Islet of Langerhans (tissue), 1 donor: ENCODE data around the gene FHOD3.
"Not testable (repeated sequence)": the region's sequence is repeated elsewhere in the genome, so short reads cannot be mapped to it uniquely, and the experiment has no call there.

Experiments used
- FAIRE-seq: peaks from one replicate; lab custom pipeline; 2011; peaks lifted over from hg19 to GRCh38; lab: Jason Lieb, UNC

FHOD3 gene

DNA sequence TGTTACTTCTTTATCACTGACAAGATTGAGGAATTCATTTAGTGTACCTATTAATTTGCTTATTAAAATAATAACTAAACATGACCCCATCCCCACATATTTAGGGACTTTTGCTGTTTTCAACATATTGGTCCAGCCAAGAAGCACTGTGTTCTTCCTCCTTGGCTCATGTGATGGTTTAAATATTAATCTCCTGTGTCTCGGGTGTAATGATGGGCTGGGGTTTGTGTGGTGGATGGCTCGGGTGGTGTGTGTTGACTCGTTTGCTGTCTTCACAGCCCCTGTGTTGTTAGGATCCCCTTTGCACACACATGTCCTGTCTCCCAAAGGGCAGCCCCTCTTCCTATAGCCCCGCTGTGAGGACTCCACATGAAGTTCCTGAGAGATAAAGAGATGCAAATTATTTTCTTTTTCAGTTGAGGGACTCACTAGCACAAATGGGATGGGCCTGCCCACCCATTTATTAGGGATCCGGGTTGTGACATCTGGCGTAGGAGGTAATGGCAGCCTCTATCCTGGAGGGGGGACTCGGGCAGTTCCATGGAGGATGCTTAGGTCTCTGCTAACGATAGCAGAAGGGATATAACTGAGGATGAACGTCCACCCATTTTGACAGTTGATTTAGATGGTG, 53.4 kb downstream of the FHOD3 start:
- FAIRE-seq: no peak

DNA sequence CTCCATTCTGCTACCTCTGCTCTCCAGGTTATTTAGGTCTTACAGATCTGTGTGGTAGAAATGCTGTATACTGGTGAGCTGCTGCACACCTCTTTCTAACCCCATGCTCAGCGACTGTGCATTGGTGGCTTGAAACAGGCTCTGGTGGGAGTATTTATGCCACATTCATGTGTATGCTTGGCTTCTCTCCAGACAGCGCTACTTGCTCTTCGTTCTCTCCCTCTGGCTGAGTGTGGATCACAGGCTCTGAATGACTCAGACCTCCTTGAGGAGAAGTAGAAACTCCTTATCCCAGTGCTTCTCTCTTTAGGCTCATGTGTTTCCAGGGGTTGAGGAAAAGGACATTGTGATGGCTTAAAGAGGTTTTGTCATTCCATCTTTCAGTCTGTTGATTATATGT, 54.9 kb downstream of the FHOD3 start:
- FAIRE-seq: no peak

DNA sequence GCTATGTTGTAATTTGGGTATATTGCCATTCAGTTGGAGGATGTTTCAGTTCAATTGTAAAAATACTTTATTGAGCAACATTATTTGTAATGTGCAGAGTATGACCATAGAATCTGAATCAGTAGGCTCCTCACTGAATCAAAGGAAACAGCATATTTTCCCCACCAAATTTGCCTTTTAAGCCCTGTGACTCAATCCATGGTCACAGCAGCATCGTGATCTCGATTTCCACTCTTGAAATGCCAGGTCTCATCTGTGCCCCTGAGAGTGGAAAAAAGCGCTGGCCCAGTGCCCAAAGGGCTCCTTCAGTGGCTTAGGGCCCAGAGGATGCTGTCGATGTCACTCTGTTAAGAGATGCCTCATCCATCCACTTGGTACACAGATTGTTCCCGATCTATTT, 57.5 kb downstream of the FHOD3 start:
- FAIRE-seq: no peak

DNA sequence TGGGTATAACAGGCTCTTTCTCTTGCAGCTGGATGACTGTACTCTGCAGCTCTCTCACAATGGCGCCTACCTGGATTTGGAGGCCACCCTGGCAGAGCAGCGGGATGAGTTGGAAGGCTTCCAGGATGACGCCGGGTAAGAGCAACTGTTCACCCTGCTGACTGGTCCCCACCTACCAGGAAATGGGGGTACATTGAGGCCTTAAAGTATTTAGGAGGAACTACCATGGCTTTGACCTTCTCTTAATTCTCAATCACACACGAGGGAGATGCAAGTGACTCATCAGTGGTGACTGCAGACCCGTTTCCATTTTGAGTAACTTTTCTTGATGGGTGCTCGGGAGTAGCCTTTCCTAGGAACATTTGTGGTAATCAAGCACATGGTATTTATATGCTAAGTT, 58.0 kb downstream of the FHOD3 start:
- no peak for FAIRE-seq

DNA sequence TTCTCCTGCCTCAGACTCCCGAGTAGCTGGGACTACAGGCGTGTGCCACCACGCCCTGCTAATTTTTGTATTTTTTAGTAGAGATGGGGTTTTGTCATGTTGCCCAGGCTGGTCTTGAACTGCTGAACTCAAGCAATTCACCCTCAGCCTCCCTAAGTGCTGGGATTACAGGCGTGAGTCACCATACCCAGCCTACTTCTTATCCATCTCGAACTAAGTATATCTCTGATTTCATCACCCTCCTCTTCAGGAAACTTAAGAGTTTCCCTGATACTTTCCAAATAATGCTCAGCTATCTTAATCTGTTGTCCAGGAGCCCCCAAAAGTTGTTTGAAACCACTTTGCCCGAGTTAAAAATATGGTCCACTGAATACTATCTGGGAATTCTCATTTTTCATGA, 59.2 kb downstream of the FHOD3 start:
- not testable (repeated sequence) for FAIRE-seq

DNA sequence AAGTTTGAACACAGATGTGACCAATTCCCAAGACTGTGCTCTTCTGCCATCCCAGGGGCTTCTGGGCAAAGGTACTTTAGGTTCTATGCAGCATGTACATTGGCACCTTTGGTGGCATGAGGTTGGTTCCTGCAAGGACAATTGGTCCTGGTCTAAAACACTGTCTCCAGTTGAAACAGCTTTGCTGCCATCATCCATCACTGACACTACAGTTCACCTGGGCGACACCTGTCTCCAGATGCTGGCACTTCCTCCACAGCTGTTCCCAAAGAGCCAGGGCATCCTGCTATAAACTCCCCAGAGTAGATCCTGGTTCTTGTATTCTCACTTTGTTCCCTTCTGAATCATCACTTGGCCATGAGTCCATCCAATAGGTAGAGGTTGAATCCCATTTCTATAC, 60.6 kb downstream of the FHOD3 start:
- no peak for FAIRE-seq

DNA sequence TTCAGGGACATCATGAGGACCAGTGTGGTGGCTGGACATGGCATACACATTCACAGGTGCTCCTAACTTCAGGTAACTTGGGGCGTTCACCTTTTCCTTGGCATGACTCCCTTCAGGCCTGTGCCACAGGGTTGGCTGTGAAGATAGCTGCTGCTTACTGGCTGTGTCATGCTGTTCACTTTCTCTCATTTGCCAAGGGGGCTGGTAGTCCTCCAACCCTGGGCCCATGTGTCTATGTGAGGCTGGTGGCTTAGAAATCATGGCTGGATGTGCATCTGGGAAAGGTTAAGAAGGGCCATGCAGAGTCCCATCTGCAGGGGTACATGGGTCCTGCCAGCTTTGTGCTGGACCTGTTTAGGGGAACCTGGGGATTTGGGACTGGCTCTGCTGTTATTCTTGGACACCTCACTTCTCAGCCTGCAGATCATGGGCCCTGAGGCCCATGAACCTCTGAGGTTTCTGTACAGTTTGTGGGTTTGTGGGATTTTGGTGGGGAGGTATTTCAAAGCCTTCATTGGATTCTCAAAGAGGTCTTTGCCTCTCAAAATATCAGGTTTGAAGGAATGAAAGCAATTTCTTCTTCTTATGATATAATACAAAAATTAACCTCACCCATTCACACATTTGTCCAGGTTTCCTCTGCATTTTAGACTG, 62.9 kb downstream of the FHOD3 start:
- FAIRE-seq: no peak

DNA sequence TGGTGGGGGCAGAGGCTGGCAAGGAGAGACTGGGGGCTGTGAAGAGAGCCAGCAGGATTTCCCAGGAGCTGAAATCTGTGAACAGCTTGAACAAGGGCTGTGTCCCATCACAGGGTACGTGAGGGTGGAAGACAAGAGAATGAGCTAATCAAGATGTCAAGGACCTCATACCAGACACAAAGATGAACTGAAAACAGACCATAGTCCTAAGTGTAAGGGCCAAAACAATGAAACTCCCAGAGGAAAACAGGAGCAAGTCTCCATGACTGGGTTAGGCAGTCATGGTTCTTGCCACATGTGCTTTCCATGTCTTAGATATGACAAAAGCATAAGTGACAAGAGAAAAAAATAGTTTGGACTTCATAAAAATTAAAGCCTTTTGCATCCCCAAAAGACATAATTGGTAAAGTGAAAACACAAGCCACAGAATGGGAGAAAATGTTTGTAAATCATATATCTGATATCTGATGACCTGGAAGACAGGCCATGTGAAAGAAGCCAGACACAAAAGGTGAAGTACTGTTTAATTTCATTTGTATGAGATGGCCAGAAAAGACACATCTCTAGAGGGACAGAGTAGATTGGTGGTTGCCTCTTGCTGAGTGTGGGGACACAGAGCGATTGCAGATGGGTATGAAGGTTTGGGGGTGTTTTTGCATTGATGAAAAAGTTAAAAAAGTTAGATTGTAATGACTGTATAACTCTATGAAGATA, 67.6 kb downstream of the FHOD3 start:
- no peak for FAIRE-seq

DNA sequence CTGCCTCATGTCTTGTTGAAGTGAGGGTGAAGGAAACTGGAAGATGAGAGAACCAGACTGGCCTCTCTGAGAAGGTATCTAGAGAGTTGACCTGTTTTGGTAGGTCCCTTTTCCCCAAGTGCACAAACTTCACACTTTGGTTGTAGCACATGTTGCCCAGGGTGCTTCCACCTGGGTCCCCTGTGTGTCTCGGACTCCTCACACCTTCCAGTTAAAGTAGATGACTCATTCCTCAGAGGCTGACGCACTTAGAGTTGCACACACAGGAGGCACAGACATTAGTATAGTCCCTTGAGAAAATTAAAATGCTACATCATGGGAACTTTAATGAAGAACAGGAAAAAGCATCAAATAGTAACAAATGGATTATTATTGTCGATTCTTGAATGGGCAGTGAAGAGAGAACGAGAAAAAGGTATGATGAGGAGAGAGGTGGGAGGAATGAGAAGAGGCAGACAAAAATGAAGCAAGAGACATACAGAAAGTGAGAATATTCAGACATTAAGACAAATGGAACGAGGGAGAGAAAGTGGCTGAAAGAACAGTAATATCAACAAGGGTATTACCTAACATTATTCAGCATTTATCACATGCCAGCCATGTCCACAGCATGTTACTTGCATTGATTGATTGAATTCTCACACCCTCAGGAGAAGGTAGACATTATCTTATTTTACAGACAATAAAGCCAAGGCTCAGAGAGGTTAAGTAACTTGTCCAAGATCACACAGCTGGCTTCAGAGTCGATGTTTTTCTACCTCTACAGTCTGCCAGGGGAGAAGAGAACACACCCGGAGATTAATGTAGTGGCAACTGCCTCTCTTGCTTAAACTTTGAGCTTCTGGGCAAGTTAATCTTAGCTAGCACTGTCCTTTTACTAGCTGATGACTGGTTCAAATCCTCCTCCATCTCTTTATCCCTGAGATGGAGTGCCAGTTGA, 68.6 kb downstream of the FHOD3 start:
- FAIRE-seq: no peak

DNA sequence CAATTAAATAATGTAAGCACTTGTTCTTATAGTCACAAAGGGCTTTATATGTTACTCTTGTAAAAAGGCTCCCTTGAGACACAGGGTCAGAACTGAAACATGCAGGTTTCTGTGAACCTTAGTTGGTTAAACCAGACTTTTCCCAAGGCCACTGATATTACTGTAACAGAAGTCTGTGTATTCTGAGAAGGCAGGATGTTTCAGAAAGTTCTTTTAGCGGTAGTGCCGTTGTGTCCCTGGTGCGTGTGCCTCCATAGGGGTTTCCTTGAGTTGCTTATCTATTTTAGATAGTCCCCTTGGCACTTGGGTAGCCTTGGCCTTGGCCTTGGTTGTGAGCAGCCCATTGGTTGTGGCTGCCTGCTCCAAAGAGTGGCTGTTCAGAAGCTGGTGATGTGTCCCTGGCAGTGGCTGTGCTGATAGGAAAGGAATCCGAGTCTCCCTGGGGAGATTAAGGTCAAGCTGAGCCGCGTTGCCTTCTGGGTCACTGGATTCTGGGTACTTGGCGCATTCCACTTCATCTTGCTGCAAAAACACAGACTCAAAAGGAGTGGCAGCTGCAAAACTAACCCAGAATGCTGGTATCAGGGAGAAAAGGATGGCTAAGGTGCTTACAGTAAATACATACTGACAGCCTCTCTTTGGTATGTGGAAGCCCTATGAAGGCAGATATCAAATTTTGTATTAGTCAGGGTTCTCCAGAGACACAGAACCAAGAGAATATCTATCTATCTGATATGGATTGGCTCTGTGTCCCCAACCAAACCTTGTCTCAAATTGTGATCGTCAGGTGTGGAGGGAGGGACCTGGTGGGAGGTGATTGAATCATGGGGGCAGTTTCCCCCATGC, 69.7 kb downstream of the FHOD3 start:
- FAIRE-seq: no peak

DNA sequence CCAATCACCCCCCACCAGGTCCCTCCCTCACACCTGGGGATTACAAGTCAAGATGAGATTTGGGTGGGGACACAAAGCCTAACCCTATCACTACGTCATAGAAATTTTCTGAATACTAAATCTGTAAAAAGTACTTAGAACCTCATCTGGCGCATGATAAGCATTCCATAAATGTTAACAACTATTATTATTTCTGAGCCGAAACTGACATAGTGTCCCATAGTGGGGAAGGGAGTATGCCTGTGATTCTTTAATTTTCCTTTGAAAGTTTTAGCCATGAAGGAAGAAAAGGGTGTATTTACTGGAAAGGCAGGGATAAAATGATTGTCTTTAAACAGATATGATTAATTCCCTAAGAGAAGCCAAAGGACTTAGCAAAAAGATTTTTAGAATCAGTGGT, 71.4 kb downstream of the FHOD3 start:
- FAIRE-seq: no peak

DNA sequence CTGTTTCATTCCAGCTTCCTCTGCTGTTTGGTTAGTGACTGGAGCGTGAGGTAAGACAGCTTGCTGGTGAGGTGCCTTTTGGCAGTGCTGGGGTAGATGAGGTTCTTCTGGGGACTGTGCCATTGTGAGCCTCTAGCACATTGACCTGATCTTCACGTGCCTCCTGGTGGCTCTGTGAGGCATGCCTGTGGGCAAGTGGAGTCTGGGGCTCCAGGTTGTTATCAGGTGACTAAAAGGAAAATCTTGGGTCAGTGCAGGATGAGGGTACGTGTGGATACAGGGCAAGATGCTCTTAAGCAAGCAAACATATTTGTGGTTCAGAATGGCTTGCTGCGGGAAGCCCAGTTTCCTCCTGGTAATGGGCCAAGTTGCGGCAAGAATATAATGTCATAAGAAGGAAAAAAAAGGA, 75.4 kb downstream of the FHOD3 start:
- FAIRE-seq: no peak

DNA sequence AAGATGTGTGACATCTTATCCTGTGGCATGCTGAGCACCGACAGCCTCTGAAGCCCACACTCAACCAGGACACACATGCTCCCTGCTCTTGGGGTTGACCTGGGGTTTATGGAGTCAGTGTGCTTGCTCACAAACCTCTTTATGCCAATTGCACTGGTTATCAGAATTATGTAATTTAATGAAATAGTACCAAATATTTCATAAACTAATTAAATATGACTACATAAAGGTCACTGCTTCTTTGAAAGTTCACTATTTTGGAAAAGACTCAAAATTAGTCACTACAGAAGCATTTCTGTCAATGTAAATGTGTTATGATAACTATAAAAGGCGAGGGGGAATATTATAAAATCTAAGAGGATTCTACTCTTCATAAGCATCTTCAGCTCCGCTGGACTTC, 76.7 kb downstream of the FHOD3 start:
- FAIRE-seq: no peak

DNA sequence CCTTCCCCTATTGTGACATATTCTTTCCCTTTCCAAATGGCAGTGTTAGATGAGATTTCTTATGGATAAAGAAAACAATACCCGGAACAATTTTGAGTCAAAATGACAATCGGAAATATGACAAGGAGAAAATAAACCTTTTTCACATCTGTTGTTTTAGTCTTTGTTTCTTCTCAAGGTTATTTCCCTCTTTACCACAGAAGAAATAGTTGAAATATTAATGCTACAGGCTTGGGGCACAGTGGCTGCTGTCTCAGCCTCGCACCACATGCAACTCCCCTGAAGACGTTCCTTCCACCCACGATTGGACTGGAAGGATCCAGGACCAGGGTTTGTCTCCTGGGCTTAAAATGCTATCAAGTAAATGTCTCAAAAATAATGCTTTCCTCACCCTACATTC, 77.6 kb downstream of the FHOD3 start:
- FAIRE-seq: no peak

DNA sequence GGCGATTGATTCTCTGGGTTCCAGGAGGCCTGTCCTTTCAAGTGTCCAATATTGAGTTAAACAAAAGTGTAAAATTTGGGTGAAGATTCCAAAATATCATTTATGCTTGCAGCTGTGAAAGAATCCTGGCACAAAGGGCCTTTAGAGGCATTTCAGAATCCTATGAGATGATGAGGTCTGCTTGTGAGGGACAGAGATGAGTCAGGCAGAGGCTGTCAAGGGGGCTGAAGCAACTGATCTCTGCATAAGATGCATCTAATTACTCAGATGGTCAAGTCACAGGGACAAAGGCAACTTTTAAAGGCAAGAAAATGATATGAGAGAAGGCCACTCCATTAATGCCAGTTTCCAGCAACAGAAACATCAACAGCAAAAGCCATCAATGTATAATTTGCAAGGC, 78.8 kb downstream of the FHOD3 start:
- no peak for FAIRE-seq

DNA sequence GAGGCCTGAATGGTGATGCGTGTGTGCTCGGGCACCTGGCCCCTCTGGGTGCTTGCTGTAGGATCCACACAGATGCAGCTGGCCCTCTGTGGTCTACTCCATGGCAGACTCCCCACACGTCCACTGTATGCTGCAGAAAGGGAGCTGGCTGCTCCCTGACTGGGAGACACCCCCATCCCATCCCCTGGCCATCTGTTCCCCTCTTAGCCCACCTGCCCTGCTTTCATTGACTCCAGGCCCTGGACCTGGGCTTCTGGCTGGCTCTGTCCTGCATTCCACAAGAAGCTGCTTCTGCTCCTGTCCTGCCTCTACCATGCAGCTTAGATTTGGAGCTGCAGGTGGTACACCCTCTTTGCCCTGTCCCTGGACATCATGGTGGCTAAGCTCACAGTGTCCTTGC, 80.1 kb downstream of the FHOD3 start:
- FAIRE-seq: no peak

DNA sequence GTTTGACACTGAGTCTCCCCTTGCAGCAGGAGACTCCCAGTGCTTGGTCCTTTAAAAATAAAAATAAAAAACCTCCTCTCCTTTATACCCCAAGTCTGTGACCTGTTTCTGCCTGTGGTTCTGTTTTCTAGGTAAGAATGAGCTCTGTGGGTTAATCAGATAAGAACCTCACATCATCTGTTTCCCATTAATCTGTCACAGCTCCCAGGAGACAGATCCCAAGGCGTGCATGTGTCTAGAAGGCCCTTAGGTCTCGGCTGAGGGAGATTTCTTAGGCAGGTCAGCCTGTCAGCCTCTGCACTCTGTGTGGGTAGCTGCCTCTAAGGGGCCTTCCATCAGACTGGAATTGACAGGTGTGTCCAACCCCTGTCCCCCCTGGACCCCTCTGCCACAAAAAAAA, 80.7 kb downstream of the FHOD3 start:
- no peak for FAIRE-seq

DNA sequence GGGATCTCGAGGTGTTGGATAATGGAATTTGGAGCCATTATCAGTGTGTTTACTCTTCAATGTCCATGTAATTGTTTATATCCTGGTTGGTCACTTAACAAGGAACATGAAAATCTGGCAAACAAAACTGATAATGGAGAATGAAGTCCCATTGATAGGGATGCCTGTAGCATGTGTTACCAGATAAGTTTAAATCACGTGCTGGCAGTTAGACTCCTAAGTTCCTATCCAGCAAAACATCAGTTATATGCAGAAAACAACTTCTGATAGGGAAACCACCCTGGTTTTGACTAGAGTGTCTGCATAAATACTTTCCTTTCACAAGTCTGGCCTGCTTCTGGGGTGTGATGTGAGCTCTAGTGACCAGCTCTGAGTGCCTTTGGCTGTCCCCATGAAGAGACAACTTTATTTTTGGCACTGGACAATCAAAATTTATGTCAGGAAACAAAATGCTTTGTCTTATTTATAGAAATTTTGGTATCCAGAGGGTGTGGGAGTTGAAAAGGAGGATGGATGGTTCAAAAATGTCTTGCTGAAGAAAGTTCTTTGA, 82.0 kb downstream of the FHOD3 start:
- FAIRE-seq: no peak

DNA sequence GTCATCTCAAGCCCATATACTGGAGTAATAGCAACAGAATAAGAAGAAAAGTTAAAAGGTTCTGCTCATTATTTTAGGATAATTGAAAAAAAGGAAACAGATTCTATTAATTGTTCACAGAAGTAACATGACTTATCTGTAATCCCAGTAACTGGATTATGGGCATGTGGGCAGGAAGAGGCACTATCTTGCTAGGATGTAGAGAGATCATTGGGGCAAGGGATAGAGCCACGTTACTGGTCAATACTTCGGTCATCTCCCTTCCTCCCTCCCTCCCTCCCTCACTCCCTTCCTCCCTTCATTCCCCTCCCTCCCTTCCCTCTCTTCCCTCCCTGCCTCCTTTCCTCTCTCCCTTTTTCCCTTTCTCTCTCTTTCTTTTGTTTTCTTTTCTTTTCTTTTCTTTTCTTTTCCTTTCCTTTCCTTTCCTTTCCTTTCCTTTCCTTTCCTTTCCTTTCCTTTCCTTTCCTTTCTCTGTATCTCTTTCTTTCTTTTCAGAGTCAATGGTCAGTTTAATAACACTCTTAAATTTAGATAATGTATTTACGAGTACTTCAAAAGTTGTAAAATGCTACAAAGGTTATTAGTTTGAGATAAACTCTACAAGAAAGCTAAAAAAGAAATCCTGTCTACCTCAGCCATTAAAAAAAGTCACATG, 82.8 kb downstream of the FHOD3 start:
- no peak for FAIRE-seq

DNA sequence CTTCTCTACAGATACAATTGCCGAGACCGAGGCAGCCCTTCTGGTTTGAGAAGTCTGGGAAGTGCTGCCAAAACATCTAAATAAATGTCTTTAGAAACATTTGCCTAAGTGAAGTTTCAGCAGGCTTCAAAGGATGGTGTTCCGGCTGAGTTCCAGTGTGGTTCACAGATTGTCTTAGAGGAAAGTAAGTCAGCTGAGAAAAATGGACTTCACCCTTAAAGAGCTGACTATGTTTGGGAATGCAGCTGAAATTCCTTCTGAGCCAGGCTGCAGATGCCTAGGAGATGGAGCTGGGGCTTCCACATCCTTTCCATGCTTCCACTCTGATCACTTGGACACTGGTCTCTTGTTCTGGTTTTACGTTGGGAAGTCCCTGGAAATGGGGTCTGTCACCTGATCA, 83.6 kb downstream of the FHOD3 start:
- FAIRE-seq: no peak

DNA sequence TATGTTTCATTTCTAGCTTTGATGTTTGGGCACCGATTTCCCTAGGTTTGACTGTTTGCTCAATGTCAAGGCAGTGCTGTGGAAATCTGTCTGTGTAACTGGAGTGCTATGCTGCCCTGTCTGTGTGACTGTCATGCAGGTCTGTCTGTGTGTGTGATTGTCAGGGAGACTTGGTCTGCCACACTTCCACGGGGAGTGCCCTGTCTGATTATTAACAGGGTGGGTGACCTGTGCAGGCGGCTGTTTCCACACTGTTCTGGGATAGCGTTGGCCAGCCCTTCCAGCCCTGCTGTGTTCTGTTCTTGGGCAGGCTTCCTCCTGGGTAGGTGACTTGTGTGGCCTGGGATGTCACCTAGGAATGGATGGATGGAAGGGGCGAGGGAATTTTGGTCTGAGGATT, 85.3 kb downstream of the FHOD3 start:
- no peak for FAIRE-seq
